Keratinocyte (primary cell): Measurements from ENCODE around the gene RAPGEF3. TPM values are rescaled to one million over a fixed set of nuclear protein-coding genes. Genes with fewer than 3 reads are reported as not detected.

Experiments
- DNase-seq: peaks from one replicate; pipeline ENCODE4 v3.0.0-alpha.2; 2011; ENCODE audit warnings: low read depth, missing footprints, low spot score
- FAIRE-seq: peaks from 2 replicates; lab custom pipeline; 2011; peaks lifted over from hg19 to GRCh38; lab: Jason Lieb, UNC
- H2AFZ ChIP-seq: 2 replicates; pipeline ENCODE4 v1.6.0; 2012; ENCODE audit warnings: low read length, control low read depth, inconsistent platforms; ENCODE audit not compliant: control insufficient read depth
- H3K27ac ChIP-seq: 2 replicates; pipeline ENCODE4 v1.5.1; 2011; ENCODE audit warnings: low read length; ENCODE audit not compliant: control insufficient read depth, insufficient read depth
- H3K27me3 ChIP-seq: 3 replicates; pipeline ENCODE4 v1.6.0; 2011; ENCODE audit warnings: low read length; ENCODE audit not compliant: control insufficient read depth, insufficient read depth; ENCODE audit errors: extremely low read depth
- H3K36me3 ChIP-seq, 2 experiments: 2 replicates in 1 of 2; 3 replicates in 1 of 2; pipeline ENCODE4 v1.5.1; 2011; ENCODE audit warnings: low read length in 2 of 2, mild to moderate bottlenecking in 1 of 2; ENCODE audit not compliant: control insufficient read depth in 2 of 2, insufficient read depth in 2 of 2; ENCODE audit errors: extremely low read depth in 1 of 2
- H3K4me1 ChIP-seq: 3 replicates; pipeline ENCODE4 v1.5.1; 2011; ENCODE audit warnings: low read length; ENCODE audit not compliant: control insufficient read depth, insufficient read depth; ENCODE audit errors: extremely low read depth
- H3K4me2 ChIP-seq: 3 replicates; pipeline ENCODE4 v1.6.0; 2011; ENCODE audit warnings: low read depth, low read length; ENCODE audit not compliant: control insufficient read depth, insufficient read depth; ENCODE audit errors: extremely low read depth
- H3K4me3 ChIP-seq, 3 experiments: fragments of 200-600 bp in 1 of 3; sonication (generic) in 1 of 3; 2 replicates in 2 of 3; 3 replicates in 1 of 3; pipeline ENCODE4 v1.5.1; 2011 to 2016; ENCODE audit warnings: low read length in 3 of 3, mild to moderate bottlenecking in 3 of 3, control low read depth in 2 of 3, inconsistent platforms in 1 of 3, low read depth in 1 of 3, mixed read lengths in 1 of 3, mixed run types in 1 of 3, moderate library complexity in 1 of 3; ENCODE audit not compliant: control insufficient read depth in 2 of 3, insufficient read depth in 2 of 3; ENCODE audit errors: extremely low read depth in 1 of 3
- H3K79me2 ChIP-seq: 2 replicates; pipeline ENCODE4 v1.6.0; 2012; ENCODE audit warnings: low read length; ENCODE audit not compliant: control insufficient read depth, insufficient read depth
- H3K9ac ChIP-seq: 3 replicates; pipeline ENCODE4 v1.6.0; 2011; ENCODE audit warnings: low read length; ENCODE audit not compliant: control insufficient read depth, insufficient read depth; ENCODE audit errors: extremely low read depth
- H3K9me1 ChIP-seq: 3 replicates; pipeline ENCODE4 v1.6.0; 2011; ENCODE audit warnings: low read length; ENCODE audit not compliant: control insufficient read depth, insufficient read depth; ENCODE audit errors: extremely low read depth
- H3K9me3 ChIP-seq: 2 replicates; pipeline ENCODE4 v1.5.1; 2012; ENCODE audit warnings: low read depth, low read length; ENCODE audit not compliant: control insufficient read depth
- H4K20me1 ChIP-seq: 3 replicates; pipeline ENCODE4 v1.6.0; 2011; ENCODE audit warnings: low read length; ENCODE audit not compliant: control insufficient read depth, insufficient read depth; ENCODE audit errors: extremely low read depth
- CTCF ChIP-seq, 3 experiments: IDR thresholded peaks in 1 of 3; conservative IDR thresholded peaks in 1 of 3; optimal IDR thresholded peaks in 1 of 3; 2 replicates in 2 of 3; 3 replicates in 1 of 3; pipeline versions ENCODE3 to v1.5.1; 2011; ENCODE audit warnings: low read length in 3 of 3, mild to moderate bottlenecking in 3 of 3, moderate library complexity in 2 of 3, control low read depth in 1 of 3, inconsistent platforms in 1 of 3; ENCODE audit not compliant: insufficient read depth in 2 of 3; ENCODE audit errors: extremely low read depth in 1 of 3
- EZH2 ChIP-seq: IDR thresholded peaks from one replicate; pipeline ENCODE4 v1.6.1; 2012; ENCODE audit warnings: inconsistent platforms, mild to moderate bottlenecking, low read length, moderate library complexity
- dilution Hi-C: fragments of 300-500 bp; cut with MboI; formaldehyde crosslinking; loops from one replicate; pipeline ENCODE4 v1.7.0; 2020; ENCODE audit warnings: low sequenced_read_pairs; ENCODE audit not compliant: extremely low pct_ligation_motif_present
- polyA plus RNA-seq, 5 experiments: library from polyadenylated mRNA; depleted of rRNA in 3 of 5; stranded (reverse) in 3 of 5; stranded (forward) in 1 of 5; unstranded in 1 of 5; fragments of >200 nt; gene quantifications; 1 replicate in 1 of 5; 2 replicates in 3 of 5; 3 replicates in 1 of 5; pipeline versions ENCODE4 v1.2.1 to v1.2.3, GENCODE V29; 2011 to 2012; ENCODE audit warnings: missing spikeins in 2 of 5, low read depth in 1 of 5, low replicate concordance in 1 of 5

Gene RAPGEF3
- polyA plus RNA-seq, 1 donor (not counting 4 experiments of a cell fraction or from before 2014, with no cell fraction given): 5.1 TPM

GRCh38 chr12:47775100-47775911 is 16.6 kb upstream of the RAPGEF3 start:
- DNase-seq: no peak
- Histone ChIP-seq H4K20me1 (no peaks in the 10 kb centered on the region), H3K36me3 (peaks cover 2 to 4% of the 10 kb centered on the region in 2 experiments), H2AFZ (no peak overlapping the region), H3K4me3 (no peak overlapping the region), H3K9me1 (peaks cover 3% of the 10 kb centered on the region), H3K27me3 (no peaks in the 10 kb centered on the region), H3K4me2 (peak overlapping the region; percentile 35), H3K9ac (no peak overlapping the region), H3K27ac (no peak overlapping the region), H3K79me2 (peaks cover 15% of the 10 kb centered on the region), H3K4me1 (peaks cover 32% of the 10 kb centered on the region), H3K9me3 (no peaks in the 10 kb centered on the region)
- FAIRE-seq: no peak
- no peak for TF ChIP-seq CTCF (optimal IDR thresholded peaks at IDR 0.05 in 1 of 3, IDR thresholded peaks at IDR 0.05 in 1 of 3, conservative IDR thresholded peaks at IDR 0.05 in 1 of 3; ENCODE audit: extremely low read depth in 1 of 3, insufficient read depth in 2 of 3, low read length in 3 of 3)
- no peak for TF ChIP-seq EZH2
- dilution Hi-C loops: no loop called here

DNA sequence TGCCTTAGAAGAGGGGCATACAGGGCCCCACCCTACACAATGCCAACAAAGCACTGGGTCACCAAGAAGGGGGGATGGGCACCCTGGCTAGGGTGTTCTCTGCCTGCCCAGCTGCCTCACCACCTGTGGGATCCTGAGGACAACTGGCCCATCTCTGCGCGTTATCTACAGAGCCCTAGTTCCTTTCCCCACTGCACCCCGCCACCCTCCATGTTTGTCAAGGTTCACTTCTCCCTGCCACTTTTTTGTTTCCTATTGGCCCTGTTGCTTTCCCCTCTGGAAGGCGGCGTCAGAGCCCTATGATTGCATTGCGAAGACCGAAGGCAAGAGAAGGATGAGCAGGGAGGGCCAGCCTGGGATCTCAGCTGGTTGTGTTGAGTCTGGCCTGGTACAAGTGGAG is 16.0 kb upstream of the RAPGEF3 start:
- Histone ChIP-seq H3K4me3 (no peak overlapping the region), H3K27ac (no peak overlapping the region), H2AFZ (no peak overlapping the region), H3K9ac (no peak overlapping the region), H3K27me3 (no peaks in the 10 kb centered on the region), H3K9me1 (peaks cover 3% of the 10 kb centered on the region), H3K4me1 (peaks cover 38% of the 10 kb centered on the region), H3K36me3 (peaks cover 2 to 4% of the 10 kb centered on the region in 2 experiments), H3K9me3 (no peaks in the 10 kb centered on the region), H3K4me2 (peak overlapping the region; percentile 32), H3K79me2 (peaks cover 15% of the 10 kb centered on the region), H4K20me1 (no peaks in the 10 kb centered on the region)
- DNase-seq (no peak), FAIRE-seq (no peak)
- no peak for TF ChIP-seq CTCF (optimal IDR thresholded peaks at IDR 0.05 in 1 of 3, IDR thresholded peaks at IDR 0.05 in 1 of 3, conservative IDR thresholded peaks at IDR 0.05 in 1 of 3; ENCODE audit: extremely low read depth in 1 of 3, insufficient read depth in 2 of 3, low read length in 3 of 3)
- no peak for TF ChIP-seq EZH2
- dilution Hi-C loops: no loop called here
